Measurements from ENCODE around the gene SLC4A1AP.
A peak's percentile ranks its signal among the peaks of the same experiment; 100 is the strongest.

Gene SLC4A1AP

DNA sequence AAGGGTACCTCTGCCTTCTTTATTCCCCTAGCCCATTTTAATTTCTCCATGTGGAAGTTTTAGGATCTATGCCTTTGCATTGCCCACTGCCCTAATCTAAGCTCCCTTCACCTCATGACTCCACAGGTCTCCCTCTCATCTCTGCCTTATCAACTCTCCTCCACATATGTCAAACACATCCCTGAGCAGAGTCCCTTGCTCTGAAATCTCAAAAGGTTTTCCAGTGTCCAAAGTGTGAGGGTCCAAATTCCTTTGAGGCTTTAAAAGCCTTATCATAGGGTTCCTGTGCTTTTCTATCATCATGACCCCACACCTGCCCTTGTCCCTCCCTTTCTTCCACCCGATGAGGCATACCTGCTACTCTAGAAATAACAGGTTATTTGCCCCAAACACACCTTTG, 38.6 kb downstream of the SLC4A1AP start:
- no peak for DNase-seq (ENCODE audit: low read depth in 2 of 2)

DNA sequence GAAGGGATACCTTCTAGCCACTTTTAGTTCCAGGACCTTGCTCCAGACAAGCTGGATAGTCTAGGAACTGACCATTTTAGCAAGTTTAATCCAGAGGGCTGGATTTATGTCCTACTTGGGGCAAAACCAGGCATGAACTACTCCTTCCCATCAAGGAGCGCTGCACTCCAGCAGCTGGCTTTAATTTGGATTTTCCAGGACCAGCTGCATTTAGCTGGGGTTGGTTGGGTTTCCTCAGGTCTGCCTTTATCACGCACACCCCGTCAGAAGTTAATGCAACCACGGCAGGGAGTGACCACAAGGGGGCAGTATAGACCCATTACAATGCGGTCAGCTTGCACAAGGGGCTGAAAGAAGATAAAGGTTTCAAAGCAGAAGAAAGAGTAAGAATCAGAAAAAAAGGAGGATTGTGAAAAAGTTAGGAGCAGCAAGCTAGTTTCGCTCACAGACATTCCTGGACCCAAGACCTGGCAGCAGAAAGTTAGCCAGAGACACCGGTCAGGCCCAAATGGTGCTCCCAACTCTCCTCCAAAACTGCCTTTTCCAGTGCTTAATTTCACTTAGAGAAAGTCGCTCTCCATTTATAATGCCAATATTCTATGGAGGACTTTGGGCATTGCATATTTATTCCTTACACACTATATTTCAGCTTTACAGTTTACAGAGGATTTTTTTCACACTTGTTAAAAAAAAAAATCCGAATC, 40.1 kb downstream of the SLC4A1AP start:
- DNase-seq (ENCODE audit: low read depth in 2 of 2), result peak; percentile 66 to 73

DNA sequence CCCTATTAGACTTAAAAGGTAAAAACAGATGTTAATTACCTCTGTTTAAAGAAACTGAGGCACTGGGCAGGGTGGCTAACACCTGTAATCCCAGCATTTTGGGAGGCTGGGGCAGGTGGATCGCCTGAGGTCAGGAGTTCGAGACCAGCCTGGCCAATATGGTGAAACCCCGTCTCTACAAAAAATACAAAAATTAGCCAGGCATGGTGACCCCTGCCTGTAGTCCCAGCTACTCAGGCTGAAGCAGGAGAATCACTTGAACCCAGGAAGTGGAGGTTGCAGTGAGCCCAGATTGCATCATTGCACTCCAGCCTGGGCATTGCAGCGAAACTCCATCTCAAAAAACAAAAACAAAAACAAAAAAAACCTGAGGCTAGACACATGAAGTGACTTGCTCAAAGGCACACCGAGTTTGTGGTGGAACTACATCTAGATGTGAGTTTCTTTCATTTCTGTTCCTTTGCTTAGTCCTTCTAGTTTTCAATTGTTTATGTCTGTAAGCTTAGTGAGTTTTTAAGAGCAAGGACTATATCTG, 40.7 kb downstream of the SLC4A1AP start:
- DNase-seq (ENCODE audit: low read depth in 2 of 2), result no peak

DNA sequence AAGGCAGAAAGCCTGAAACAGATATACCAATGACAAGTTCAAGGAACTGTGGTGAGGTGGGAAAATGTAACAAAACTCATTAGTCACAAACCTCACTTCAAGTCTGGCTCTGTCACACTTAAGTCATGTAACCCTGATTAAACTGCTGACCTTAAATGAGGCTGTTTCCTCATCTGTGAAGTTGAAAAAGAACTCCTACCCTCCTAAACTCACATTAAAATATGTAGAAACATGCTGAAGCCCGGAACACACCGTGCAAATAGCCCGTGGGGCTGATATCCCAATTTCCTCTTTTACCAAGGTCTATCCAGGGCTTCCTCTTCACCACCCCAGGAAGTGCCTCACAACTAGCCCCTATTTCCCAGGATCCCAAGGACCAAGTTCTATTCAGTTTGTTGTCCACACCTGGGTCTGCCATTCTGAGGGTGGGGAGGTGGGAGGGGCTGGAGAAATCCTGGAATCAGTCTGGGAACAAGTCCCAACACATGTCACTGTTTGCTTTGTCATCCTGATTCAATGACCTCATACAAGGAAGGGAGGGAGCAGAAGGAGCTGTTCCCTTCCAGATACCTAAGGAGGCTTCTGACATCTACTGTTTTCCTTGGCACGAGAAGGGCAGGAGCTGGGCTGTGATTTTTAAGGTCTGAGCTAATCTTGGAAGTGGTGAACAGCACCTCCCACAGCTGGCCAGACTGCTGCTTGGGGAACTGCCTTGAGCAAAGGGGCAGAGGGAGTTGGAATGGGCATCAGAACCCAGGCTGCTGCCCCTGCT, 42.3 kb downstream of the SLC4A1AP start:
- no peak for DNase-seq (ENCODE audit: low read depth in 2 of 2)

DNA sequence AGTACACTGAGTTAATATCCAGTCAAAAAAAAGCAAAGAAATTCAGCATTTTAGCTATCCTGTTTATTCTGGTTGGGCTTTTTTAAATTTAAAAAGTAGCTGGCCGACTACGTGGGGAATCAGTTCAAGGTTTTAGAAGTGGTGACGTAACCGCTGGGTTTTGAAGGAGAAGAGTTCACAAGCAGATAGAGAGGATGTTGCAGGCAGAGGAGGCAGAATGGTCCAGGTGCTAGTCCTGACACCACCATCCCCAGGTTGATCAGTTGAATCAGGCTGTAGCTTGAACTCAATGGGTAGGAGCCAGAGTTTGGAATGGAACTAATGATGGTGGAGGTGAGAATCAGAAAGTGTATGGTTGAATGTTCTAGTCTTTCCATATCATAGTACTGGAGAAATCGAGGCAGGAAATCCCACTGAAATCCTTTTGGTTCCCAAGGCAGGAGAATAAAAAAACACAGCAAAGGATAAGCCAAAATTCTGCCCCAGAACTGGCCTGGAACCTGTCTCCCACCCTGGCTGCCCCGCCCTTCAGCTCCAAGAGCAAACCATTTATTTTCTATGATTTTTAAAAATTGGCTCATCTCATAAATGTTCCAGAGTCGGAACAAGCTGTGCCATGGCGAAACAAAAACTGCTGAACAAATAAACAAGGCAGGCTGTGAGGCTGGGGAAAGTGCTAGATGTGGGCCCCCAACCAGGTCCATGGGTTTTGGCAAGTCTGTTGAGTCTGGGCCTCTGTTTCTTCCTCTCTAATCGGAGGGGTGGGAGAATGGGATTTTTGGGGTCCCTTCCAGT, 44.0 kb downstream of the SLC4A1AP start:
- DNase-seq (ENCODE audit: low read depth in 2 of 2), result no peak

DNA sequence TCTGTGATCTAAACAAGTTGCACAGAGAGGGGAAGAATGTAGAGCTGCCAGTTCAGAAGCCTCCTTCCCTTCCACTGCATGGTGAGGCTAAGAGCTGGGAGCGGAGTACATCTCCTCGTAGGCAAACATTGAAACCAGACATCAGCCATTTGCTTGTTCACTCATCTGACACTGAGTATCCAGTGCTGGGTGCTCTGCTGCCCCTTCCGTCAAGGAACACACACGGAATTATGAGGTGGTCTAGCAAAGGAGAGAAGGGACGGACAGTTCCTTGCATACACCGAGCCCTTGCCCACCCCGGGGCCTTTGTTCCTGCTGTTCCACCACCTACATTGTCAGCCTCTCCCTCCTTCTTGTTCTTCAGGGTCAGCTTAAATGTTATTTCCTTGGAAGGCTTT, 44.6 kb downstream of the SLC4A1AP start:
- DNase-seq (ENCODE audit: low read depth in 2 of 2), result no peak

DNA sequence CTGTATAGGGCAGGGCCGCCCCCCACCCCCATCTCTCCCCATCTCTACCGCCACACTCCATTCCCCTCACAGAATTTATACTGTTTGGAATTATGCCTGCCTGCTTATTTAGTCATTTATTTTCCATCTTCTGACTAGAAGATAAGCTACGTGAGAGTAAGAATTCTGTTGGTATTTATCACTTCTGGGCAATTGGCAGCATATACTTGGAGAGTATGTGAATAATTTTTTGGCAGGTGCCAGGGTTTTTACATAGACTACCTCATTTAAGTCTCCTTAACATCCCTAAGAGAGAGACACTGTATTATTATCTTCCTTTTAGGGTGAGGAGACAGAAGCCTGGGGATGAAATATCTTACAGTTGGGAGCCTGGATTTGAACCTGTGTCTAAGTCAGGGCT, 45.0 kb downstream of the SLC4A1AP start:
- no peak for DNase-seq (ENCODE audit: low read depth in 2 of 2)

DNA sequence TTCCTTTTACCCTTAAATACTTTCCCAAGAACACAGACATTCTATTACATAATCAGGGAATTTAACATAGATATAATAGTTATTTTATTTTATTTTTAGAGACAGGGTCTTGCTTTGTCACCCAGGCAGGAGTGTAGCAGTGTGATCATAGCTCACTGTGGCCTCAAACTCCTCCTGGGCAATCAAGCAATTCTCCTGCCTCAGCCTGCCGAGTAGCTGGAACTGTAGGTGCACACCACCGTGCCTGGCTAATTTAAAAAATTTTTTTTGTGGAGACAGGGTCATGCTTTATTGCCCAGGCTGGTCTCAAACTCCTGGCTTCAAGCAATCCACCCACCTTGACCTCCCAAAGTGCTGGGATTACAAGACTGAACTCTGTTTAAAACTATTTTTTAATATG, 45.6 kb downstream of the SLC4A1AP start:
- no peak for DNase-seq (ENCODE audit: low read depth in 2 of 2)

DNA sequence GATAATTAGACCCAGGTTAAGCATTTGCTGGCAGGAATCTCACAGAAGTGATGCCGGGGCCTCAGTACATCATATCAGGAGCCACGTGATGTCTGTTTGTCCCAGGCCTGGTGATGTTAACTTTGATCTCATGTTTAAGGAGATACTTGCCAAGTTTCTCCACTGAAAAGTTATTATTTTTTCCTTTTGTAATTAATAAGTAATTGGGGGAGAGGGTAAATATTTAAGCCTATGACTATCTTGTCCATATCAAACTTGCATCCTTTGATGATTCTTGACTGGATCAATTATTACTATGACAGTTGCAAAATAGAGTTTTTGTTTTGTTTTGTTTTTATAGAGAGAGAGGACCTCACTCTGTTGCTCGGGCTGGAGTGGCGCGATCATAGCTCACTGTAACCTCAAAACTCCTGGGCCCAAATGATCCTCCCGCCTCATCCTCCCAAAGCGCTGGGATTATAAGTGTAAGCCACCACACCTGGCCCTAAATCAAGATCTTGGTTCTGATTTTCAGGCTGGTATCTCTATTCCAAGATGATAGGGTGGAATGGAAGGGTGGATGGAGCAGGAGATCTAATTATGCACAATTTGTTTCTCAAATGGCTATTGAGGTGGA, 46.4 kb downstream of the SLC4A1AP start:
- DNase-seq (ENCODE audit: low read depth in 2 of 2), result no peak

DNA sequence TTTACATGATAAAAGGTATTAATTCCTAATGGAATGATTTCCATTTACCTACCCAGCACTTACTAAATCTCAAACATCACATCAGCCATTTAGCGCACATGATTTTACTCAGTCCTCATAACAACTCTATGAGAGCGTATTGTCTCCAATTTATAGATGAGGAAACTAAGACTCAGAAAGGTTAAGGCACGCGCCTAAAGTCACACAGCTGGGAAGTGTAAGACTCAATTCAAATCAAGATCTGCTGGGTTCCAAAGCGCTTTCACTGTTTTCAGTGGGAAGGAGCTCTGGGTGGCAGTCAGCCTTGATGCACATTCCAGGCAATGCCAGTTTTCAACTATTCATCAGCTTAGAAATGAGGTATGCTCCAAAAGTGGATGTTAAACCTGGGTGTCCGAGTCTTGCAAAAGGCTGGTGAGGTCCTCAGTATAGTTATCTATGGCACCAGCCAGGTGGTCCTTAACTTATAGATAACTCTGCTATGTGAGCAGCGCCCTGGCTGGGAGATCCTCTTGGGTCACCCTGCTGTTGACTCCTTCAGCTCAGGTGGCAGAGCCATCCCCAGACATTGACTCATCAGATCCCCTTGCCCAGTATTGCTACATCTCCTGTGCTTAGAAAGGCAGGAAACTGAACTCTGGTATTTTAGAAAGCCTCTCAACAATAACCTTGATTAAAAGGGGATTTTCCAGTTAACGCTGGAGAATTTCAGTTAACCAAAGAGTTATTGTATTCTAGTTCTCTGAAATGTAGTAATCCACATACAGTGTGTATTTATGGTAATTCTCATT, 47.1 kb downstream of the SLC4A1AP start:
- DNase-seq (ENCODE audit: low read depth in 2 of 2), result no peak

DNA sequence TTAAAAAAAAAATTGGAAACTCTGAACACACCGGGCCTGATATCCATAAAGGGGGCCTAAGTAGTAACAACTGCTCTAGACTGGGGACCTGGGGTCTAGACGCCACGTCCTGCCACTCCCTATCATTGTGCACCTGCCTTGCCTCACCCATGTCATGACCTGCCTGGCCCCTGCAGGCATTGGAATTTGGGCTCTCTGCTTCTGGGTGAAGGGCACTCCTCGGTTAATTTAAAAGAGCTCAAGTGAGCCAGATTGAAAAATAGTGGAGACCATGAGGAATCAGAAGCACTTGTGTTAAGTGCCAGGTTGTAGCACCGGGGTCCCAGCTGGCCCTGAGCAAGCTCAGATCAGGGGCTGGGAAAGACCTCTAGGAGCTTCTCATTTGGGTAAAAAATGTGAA, 48.1 kb downstream of the SLC4A1AP start:
- DNase-seq (ENCODE audit: low read depth in 2 of 2), result no peak

DNA sequence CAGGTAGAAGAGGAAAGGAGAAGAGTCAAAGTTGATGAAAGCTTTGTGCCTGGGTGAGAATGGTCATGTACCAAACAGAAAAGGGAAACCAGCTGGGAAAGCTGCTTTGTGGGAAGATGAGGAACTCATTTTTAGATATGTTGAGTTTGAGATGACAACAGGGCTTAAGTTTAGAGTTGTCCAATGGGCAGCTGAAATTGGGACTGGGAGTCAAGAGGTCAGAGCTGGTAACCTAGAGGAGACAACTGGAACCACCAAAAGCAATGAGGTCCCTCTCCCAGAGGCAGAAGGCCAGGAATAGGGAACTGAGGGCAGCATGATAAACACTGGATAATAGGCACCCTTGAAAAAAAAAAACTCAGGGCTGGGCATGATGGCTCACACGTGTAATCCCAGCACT, 48.8 kb downstream of the SLC4A1AP start:
- DNase-seq (ENCODE audit: low read depth in 2 of 2), result no peak

DNA sequence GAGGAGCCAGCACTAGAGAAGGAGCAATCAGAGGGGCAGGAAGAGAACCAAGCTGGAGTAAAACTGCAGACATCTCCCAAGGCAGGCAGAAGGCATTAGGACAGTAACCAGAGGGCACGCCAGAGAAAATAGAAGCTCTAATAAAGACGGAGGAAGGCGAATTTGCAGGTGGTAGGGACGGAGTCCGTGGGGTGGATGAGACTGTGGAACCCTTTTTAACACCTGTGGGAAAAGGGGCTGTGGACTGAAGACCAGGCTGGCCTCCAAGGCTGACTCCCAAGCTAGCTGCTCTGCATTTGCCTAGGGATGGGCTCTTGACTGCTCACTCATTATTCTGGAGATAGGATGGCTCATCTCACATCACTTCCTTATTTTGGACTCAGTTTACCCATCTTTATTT, 49.5 kb downstream of the SLC4A1AP start:
- no peak for DNase-seq (ENCODE audit: low read depth in 2 of 2)

DNA sequence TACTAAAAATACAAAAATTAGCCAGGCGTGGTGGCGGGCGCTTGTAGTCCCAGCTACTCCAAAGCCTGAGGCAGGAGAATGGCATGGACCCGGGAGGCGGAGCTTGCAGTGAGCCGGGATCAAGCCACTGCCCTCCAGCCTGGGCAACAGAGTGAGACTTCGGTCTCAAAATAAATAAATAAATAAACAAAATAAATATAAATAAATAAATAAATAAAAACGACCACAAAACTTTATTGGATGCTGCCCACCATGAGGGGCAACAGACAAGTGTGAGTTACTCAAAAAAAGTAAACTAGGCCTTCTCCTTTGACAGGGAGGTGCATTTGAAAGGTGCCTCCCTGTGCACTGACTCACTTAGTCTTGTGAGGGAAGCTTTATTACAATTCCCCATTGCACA, 50.4 kb downstream of the SLC4A1AP start:
- DNase-seq (ENCODE audit: low read depth in 2 of 2), result no peak

DNA sequence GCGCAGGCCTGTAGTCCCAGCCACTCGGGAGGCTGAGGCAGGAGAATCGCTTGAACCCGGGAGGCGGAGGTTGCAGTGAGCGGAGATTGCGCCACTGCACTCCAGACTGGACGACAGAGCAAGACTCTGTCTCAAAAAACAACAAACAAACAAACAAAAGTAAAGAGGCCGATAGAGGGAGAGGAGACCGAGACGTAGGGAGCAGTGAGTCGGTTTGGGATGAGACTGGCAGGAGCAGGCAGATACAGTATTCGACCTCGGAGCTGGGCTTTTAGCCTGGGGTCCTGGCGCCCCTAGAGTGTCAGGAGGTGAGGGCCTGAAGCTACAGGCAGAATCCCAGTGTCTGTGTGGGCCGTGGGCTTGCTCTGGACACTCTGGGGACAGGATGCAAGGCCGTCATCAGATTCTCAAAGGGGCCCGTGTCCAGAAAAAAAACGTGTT, 51.2 kb downstream of the SLC4A1AP start:
- DNase-seq (ENCODE audit: low read depth in 2 of 2), result no peak

DNA sequence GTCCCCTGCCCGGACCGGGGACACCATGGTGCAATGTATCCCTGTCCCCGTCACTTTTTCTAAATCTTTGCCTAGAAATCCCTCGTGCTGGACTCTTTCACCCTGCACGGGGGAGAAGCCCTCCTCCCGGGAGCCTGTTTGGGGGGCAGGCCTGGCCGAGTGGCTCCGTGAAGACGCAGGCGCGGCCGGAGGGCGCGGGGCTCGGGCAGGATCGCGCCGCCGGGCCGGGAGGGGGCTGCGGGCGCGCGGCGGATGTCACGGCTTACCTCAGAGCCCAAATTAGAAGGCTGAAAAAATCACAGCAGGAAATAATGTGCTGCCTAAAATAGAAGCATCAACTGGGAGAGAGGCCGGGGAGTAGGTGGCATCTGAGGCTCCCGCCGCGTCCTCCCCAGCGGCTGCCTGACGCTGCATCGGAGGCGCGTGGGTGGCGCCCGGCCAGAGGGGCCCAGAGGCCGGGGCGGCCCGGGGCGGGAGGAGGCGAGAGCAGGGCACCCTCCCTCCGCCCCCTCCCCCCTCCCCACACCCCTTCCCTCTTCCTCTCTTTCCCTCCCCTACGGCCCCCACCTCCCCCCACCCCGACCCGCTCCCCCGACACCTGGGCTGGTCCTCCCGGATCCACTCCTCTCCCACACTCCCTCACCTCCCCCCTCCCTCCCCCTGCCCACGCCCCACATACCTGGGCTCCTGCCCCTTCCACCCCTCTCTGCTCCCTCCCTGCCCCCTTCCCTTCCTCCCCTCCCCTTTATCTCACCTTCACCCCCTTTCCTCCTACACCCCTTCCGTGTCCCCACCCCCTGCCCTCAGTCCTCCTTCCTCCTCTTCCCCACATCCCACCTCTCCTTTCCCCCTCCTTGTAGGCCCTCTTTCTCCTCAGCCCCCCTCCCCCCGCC, 51.9 kb downstream of the SLC4A1AP start:
- peak in 1 of 2 donors; percentile 25 for DNase-seq (ENCODE audit: low read depth in 2 of 2)

DNA sequence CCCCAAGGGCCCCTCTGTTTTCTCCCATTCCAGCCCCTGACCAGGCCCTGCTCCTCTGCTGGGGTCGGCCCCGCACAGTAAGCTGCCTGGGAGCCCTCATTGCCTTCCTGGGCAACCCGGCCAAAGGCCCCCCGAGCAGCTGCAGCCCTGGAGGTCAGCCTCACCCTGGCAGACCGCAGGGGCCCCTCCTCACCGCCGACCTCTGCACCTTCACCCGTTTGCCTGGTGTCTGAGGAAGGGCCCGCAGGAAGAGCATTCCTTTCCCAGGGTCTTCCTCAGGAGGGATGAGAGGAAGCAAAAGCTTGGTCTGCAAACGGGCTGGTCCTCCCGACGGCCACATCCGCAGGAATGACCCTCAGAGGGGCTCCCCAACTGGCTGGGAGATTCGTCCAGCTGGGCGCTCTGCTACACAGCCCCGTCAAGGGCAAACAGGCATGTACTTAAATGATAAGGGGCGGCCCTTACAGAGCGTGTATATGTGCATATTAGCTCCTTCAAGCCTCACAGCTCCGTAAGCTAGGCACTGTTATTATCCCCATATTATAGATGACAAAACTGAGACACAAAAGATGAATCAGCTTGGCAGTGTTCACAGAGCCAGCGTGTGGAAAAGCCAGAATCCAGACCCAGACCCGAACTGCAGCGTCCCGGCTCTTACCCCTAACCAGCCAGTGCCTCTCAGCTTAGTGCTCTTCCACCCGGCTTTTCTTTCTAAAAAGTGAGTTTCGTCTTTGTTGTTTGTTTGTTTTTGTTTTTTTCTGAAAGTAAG, 52.8 kb downstream of the SLC4A1AP start:
- DNase-seq (ENCODE audit: low read depth in 2 of 2), result no peak

DNA sequence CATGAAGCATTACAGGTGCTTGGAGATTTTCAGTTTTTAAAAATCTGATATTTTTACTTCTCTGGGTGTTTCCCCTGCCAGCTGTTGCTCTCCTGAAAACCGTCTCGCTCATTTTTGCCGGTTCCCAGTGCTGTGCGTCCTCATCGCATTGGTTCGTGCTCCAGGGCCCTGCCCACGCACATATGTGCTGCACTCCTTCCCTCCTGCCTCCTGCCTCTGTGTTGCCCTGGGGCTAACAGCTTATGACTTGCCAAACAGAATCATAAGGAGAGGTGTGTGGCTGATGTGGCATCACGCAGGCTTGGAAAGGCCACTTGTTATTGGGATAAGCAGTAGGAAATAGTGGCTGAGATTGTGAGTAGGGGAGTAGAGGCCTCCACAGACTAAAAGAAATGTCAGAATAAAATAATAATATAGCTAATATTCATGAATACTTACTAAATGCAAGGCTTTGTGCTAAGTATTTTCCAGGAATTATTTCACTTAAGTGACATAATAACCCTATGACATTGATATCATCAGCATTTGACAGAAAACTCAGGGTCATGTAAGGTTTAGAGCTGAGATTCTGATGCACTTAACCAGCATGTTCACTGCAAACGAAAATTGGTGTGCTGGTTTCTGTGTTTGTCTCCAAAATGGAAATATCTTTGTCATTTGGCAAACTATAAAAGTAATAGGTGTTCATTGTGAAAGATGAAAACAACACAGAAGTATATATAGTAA, 53.5 kb downstream of the SLC4A1AP start:
- DNase-seq (ENCODE audit: low read depth in 2 of 2), result no peak
